H1 (cell line): Measurements from ENCODE around the gene BBS9. TPM values are rescaled to one million over a fixed set of nuclear protein-coding genes. Genes with fewer than 3 reads are reported as not detected.

Experiments
- TAF7 ChIP-seq: optimal IDR thresholded peaks from 2 replicates; pipeline ENCODE3; 2011; ENCODE audit warnings: low read depth, mild to moderate bottlenecking, inconsistent platforms, low read length, moderate library complexity, borderline replicate concordance
- polyA plus RNA-seq, 7 experiments: library from polyadenylated mRNA; depleted of rRNA in 3 of 7; stranded (reverse) in 5 of 7; unstranded in 2 of 7; fragments of >200 nt in 5 of 7; fragments of 200-250 nt in 2 of 7; gene quantifications; 1 replicate in 5 of 7; 2 replicates in 1 of 7; 4 replicates in 1 of 7; pipeline versions ENCODE4 v1.2.1 to v1.2.3, GENCODE V29; 2011 to 2013; ENCODE audit warnings: missing spikeins in 2 of 7, mixed read lengths in 2 of 7
- total RNA-seq: library from RNA; stranded (reverse); fragmentation: NEBNext Ultra II Directional; extraction: Animal tissue kit (Norgen Biotek cat#: 25700); gene quantifications from 2 replicates; pipeline ENCODE4 v1.2.1, GENCODE V29; 2021
- TF ChIP-seq, protein P1 (sequence below): fragments of 300-600 bp; sonication (generic); IDR thresholded peaks from 2 replicates; pipeline ENCODE4 v1.7.1; 2012; ENCODE audit warnings: low read length, moderate library complexity, mild to moderate bottlenecking, inconsistent platforms; ENCODE audit not compliant: insufficient replicate concordance

Gene BBS9
- total and polyA plus RNA-seq, 2 of the 8 experiments (the other 6 are each of a cell fraction or from before 2014, with no cell fraction given), result 22.3 to 37.0 TPM

DNA sequence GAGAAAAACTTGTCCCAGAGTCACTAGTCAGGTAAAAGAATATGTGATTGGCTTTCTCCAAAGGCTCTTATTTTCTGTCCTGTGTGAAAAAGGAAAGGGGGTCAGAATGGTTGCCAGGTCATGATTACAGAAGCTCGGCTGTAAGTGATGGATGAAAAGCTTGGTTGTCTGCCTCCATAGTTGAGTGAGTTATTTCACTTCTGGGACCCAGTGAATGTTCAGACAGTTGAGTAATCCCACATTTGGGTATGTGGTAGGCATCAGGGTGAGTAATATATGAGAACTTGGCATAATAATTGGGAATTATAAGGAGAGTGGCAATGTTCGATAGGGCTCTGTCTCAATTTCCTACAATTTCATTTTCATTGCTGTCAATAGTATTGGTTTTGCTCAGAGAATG lies 72.5 kb downstream of the BBS9 start (continued):
- TF ChIP-seq, protein P1, sequence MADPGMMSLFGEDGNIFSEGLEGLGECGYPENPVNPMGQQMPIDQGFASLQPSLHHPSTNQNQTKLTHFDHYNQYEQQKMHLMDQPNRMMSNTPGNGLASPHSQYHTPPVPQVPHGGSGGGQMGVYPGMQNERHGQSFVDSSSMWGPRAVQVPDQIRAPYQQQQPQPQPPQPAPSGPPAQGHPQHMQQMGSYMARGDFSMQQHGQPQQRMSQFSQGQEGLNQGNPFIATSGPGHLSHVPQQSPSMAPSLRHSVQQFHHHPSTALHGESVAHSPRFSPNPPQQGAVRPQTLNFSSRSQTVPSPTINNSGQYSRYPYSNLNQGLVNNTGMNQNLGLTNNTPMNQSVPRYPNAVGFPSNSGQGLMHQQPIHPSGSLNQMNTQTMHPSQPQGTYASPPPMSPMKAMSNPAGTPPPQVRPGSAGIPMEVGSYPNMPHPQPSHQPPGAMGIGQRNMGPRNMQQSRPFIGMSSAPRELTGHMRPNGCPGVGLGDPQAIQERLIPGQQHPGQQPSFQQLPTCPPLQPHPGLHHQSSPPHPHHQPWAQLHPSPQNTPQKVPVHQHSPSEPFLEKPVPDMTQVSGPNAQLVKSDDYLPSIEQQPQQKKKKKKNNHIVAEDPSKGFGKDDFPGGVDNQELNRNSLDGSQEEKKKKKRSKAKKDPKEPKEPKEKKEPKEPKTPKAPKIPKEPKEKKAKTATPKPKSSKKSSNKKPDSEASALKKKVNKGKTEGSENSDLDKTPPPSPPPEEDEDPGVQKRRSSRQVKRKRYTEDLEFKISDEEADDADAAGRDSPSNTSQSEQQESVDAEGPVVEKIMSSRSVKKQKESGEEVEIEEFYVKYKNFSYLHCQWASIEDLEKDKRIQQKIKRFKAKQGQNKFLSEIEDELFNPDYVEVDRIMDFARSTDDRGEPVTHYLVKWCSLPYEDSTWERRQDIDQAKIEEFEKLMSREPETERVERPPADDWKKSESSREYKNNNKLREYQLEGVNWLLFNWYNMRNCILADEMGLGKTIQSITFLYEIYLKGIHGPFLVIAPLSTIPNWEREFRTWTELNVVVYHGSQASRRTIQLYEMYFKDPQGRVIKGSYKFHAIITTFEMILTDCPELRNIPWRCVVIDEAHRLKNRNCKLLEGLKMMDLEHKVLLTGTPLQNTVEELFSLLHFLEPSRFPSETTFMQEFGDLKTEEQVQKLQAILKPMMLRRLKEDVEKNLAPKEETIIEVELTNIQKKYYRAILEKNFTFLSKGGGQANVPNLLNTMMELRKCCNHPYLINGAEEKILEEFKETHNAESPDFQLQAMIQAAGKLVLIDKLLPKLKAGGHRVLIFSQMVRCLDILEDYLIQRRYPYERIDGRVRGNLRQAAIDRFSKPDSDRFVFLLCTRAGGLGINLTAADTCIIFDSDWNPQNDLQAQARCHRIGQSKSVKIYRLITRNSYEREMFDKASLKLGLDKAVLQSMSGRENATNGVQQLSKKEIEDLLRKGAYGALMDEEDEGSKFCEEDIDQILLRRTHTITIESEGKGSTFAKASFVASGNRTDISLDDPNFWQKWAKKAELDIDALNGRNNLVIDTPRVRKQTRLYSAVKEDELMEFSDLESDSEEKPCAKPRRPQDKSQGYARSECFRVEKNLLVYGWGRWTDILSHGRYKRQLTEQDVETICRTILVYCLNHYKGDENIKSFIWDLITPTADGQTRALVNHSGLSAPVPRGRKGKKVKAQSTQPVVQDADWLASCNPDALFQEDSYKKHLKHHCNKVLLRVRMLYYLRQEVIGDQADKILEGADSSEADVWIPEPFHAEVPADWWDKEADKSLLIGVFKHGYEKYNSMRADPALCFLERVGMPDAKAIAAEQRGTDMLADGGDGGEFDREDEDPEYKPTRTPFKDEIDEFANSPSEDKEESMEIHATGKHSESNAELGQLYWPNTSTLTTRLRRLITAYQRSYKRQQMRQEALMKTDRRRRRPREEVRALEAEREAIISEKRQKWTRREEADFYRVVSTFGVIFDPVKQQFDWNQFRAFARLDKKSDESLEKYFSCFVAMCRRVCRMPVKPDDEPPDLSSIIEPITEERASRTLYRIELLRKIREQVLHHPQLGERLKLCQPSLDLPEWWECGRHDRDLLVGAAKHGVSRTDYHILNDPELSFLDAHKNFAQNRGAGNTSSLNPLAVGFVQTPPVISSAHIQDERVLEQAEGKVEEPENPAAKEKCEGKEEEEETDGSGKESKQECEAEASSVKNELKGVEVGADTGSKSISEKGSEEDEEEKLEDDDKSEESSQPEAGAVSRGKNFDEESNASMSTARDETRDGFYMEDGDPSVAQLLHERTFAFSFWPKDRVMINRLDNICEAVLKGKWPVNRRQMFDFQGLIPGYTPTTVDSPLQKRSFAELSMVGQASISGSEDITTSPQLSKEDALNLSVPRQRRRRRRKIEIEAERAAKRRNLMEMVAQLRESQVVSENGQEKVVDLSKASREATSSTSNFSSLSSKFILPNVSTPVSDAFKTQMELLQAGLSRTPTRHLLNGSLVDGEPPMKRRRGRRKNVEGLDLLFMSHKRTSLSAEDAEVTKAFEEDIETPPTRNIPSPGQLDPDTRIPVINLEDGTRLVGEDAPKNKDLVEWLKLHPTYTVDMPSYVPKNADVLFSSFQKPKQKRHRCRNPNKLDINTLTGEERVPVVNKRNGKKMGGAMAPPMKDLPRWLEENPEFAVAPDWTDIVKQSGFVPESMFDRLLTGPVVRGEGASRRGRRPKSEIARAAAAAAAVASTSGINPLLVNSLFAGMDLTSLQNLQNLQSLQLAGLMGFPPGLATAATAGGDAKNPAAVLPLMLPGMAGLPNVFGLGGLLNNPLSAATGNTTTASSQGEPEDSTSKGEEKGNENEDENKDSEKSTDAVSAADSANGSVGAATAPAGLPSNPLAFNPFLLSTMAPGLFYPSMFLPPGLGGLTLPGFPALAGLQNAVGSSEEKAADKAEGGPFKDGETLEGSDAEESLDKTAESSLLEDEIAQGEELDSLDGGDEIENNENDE, result no peak
- no peak for TF ChIP-seq TAF7
